Neural crest cell (in vitro differentiated cells): ENCODE measurements around the gene IDI2. TPM values are rescaled to one million over a fixed set of nuclear protein-coding genes. Genes with fewer than 3 reads are reported as not detected.

ENCODE experiments used
- DNase-seq: peaks from one replicate; pipeline ENCODE4 v3.0.0; 2021; ENCODE audit warnings: low read depth, mixed read lengths, low spot score
- H3K27ac Mint-ChIP-seq: one replicate; pipeline ENCODE4 v1.8.0; 2021; ENCODE audit warnings: mild to moderate bottlenecking, mixed read lengths; ENCODE audit not compliant: unreplicated experiment
- H3K27me3 Mint-ChIP-seq: 2 replicates; pipeline ENCODE4 v1.8.0; 2021; ENCODE audit warnings: low read depth, mild to moderate bottlenecking, mixed read lengths
- H3K36me3 Mint-ChIP-seq: 2 replicates; pipeline ENCODE4 v1.8.0; 2021; ENCODE audit warnings: low read depth, mild to moderate bottlenecking, mixed read lengths
- H3K4me1 Mint-ChIP-seq: 2 replicates; pipeline ENCODE4 v1.8.0; 2021; ENCODE audit warnings: mixed read lengths
- H3K4me3 Mint-ChIP-seq: one replicate; pipeline ENCODE4 v1.8.0; 2021; ENCODE audit warnings: mild to moderate bottlenecking, mixed read lengths
- H3K9me3 Mint-ChIP-seq: 2 replicates; pipeline ENCODE4 v1.8.0; 2021; ENCODE audit warnings: mixed read lengths
- CTCF ChIP-seq: fragments of 200-600 bp; sonication (generic); conservative IDR thresholded peaks from 2 replicates; pipeline ENCODE4 v1.5.0; 2021; ENCODE audit warnings: antibody characterized with exemption, mild to moderate bottlenecking
- total RNA-seq: library from RNA; stranded (reverse); gene quantifications from 2 replicates; pipeline ENCODE4 v1.2.1, GENCODE V29; 2021

The IDI2 gene
- total RNA-seq, 1 donor from 2014 or later, result not detected

GRCh38 chr10:1037098-1037497, 11.4 kb upstream of the IDI2 start:
- Mint-ChIP-seq H3K4me1 (peaks cover 37% of the 10 kb centered on the region), H3K36me3 (peaks cover 9% of the 10 kb centered on the region), H3K4me3 (peak overlapping the region; percentile 6), H3K27ac (peak overlapping the region; percentile 17), H3K9me3 (peaks cover 2% of the 10 kb centered on the region), H3K27me3 (no peaks in the 10 kb centered on the region)
- no peak for DNase-seq
- no peak for TF ChIP-seq CTCF

GRCh38 chr10:1036341-1036791, 10.7 kb upstream of the IDI2 start:
- Mint-ChIP-seq H3K4me3 (no peak overlapping the region), H3K36me3 (peaks cover 8% of the 10 kb centered on the region), H3K4me1 (peaks cover 36% of the 10 kb centered on the region), H3K9me3 (peaks cover 2% of the 10 kb centered on the region), H3K27ac (no peak overlapping the region), H3K27me3 (no peaks in the 10 kb centered on the region)
- TF ChIP-seq CTCF, result no peak
- no peak for DNase-seq

- Mint-ChIP-seq H3K27me3 (no peaks in the 10 kb centered on the region), H3K9me3 (peaks cover 2% of the 10 kb centered on the region), H3K36me3 (peaks cover 6% of the 10 kb centered on the region), H3K4me1 (peaks cover 27% of the 10 kb centered on the region), H3K27ac (peak overlapping the region; percentile 8), H3K4me3 (no peak overlapping the region)
- no peak for DNase-seq
- no peak for TF ChIP-seq CTCF
These were observed 9.5 kb upstream of the IDI2 start for GRCh38 chr10:1035201-1035600.

GRCh38 chr10:1034758-1035157, 9.1 kb upstream of the IDI2 start:
- Mint-ChIP-seq H3K27ac (peak overlapping the region; percentile 86), H3K4me3 (no peak overlapping the region), H3K4me1 (peaks cover 24% of the 10 kb centered on the region), H3K9me3 (peaks cover 2% of the 10 kb centered on the region), H3K27me3 (no peaks in the 10 kb centered on the region), H3K36me3 (peaks cover 4% of the 10 kb centered on the region)
- DNase-seq, result no peak
- TF ChIP-seq CTCF, result no peak

- no peak for DNase-seq
- no peak for TF ChIP-seq CTCF
- H3K4me3 Mint-ChIP-seq, result no peak overlapping the region
- no peaks in the 10 kb centered on the region for H3K27me3 Mint-ChIP-seq
- H3K36me3 Mint-ChIP-seq, result peaks cover 4% of the 10 kb centered on the region
- peaks cover 2% of the 10 kb centered on the region for H3K9me3 Mint-ChIP-seq
- H3K4me1 Mint-ChIP-seq, result peaks cover 24% of the 10 kb centered on the region
- H3K27ac Mint-ChIP-seq, result no peak overlapping the region
These were observed 7.9 kb upstream of the IDI2 start for GRCh38 chr10:1033601-1034000.

GRCh38 chr10:1029838-1030237, 4.2 kb upstream of the IDI2 start:
- no peak for DNase-seq
- no peak for TF ChIP-seq CTCF
- Mint-ChIP-seq H3K4me3 (no peak overlapping the region), H3K27ac (no peak overlapping the region), H3K9me3 (peaks cover 2% of the 10 kb centered on the region), H3K27me3 (no peaks in the 10 kb centered on the region), H3K36me3 (no peaks in the 10 kb centered on the region), H3K4me1 (peaks cover 11% of the 10 kb centered on the region)
